ENCODE data around the gene MAOA.

The MAOA gene

DNA sequence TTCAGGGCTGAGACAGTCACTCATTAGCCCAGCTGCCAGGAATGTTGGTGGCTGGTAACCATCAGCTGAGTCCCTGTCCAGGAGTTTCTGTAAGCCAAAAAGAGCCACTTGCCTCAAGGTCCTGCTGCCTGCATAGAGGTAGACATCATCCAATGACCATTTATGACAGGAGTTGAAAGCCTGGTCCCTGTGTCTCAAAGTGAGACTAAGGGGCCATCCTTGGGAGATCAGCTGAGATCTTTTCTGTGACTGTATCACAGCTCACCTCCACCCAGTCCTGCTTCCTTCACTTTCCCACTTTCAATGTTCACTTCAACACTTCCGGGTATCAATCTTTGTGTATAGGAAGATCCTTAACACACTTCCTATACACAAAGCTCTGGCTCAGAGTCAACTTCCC, 28.4 kb upstream of the MAOA start:
- TF ChIP-seq, protein P1, sequence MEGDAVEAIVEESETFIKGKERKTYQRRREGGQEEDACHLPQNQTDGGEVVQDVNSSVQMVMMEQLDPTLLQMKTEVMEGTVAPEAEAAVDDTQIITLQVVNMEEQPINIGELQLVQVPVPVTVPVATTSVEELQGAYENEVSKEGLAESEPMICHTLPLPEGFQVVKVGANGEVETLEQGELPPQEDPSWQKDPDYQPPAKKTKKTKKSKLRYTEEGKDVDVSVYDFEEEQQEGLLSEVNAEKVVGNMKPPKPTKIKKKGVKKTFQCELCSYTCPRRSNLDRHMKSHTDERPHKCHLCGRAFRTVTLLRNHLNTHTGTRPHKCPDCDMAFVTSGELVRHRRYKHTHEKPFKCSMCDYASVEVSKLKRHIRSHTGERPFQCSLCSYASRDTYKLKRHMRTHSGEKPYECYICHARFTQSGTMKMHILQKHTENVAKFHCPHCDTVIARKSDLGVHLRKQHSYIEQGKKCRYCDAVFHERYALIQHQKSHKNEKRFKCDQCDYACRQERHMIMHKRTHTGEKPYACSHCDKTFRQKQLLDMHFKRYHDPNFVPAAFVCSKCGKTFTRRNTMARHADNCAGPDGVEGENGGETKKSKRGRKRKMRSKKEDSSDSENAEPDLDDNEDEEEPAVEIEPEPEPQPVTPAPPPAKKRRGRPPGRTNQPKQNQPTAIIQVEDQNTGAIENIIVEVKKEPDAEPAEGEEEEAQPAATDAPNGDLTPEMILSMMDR (IDR thresholded peaks at IDR 0.05; ENCODE audit: insufficient read depth, low read length, poor library complexity, severe bottlenecking), result no peak
- H3K36me3 ChIP-seq (ENCODE audit: control insufficient read depth, insufficient read depth, low read length), result no peaks in the 10 kb centered on the region

DNA sequence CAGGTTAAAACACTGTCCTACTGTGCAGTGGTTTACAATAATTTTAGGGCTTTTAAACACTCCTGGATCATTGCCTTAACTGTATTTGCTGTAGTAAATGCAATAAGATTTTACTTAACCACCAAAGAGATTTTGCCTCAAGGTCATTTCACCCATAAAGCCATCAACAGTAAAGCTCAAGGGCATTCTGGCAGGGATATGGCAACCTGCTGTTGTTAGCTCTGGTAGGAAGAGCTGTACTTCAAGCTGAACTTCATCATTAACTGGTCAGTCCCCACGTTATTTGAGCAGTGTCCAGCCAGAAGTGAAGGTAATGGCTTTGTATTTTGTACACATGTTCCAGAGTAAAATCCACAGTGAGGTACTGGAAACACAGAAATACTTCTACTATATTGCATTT, 26.9 kb upstream of the MAOA start:
- H3K27me3 ChIP-seq (replicated peaks; ENCODE audit: control insufficient read depth, insufficient read depth, low read length), result no peaks in the 10 kb centered on the region
- TF ChIP-seq, protein P1 (IDR thresholded peaks at IDR 0.05; ENCODE audit: insufficient read depth, low read length, poor library complexity, severe bottlenecking), result no peak
- DNase-seq (ENCODE audit: extremely low read depth, insufficient read length), result no peak
- no peak overlapping the region for H3K4me3 ChIP-seq (replicated peaks; ENCODE audit: low read depth, low read length)
- no peaks in the 10 kb centered on the region for H3K36me3 ChIP-seq (ENCODE audit: control insufficient read depth, insufficient read depth, low read length)

More for the DNA sequence above, 28.4 kb upstream of the MAOA start:
- no peak for DNase-seq (ENCODE audit: extremely low read depth, insufficient read length)
- no peak overlapping the region for H3K4me3 ChIP-seq (replicated peaks; ENCODE audit: low read depth, low read length)
- no peaks in the 10 kb centered on the region for H3K27me3 ChIP-seq (replicated peaks; ENCODE audit: control insufficient read depth, insufficient read depth, low read length)

DNA sequence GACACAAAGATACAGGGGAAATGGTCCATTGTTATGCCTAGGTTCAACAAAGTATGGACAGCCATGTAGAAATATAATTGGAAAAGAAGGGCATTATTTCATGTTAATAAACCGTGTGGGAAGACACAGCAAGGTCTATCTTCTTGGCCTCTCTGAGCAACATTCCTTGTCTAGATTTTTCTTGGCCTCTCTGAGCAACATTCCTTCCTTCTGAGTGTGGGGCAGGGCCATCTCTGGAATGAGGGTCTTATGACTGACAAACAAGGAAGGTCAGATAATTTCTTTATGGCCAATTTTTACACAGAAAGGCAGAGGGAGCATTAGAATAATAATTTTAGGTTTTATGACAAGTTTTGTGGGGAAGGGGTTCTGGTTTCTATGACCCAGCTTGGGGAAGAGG, 24.3 kb upstream of the MAOA start:
- Histone ChIP-seq H3K36me3 (ENCODE audit: control insufficient read depth, insufficient read depth, low read length) (no peaks in the 10 kb centered on the region), H3K4me3 (replicated peaks; ENCODE audit: low read depth, low read length) (no peak overlapping the region), H3K27me3 (replicated peaks; ENCODE audit: control insufficient read depth, insufficient read depth, low read length) (no peaks in the 10 kb centered on the region; the same call in 1 of the 2 replicates)
- TF ChIP-seq, protein P1 (IDR thresholded peaks at IDR 0.05; ENCODE audit: insufficient read depth, low read length, poor library complexity, severe bottlenecking), result no peak
- DNase-seq (ENCODE audit: extremely low read depth, insufficient read length), result no peak

DNA sequence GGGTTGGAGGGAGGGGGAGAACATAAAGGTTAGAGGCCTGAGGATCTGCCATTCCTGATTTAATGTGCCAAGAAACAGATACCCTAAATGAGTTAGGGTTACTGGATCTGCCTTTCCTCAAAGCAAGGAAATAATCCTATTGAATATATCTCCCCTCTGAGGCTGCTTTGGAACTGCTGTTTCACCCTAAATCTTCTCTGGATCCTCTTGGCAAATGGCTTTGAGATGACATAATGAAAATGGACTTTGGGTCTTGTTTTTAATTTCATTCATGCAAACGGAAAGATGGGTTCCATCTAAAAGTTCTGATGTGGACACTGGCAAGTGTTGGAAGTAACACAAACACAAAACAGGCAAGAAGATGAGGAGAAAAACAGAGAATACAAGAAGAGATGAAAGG, 23.0 kb upstream of the MAOA start:
- H3K36me3 ChIP-seq (ENCODE audit: control insufficient read depth, insufficient read depth, low read length), result no peaks in the 10 kb centered on the region
- no peaks in the 10 kb centered on the region; the same call in 1 of the 2 replicates for H3K27me3 ChIP-seq (replicated peaks; ENCODE audit: control insufficient read depth, insufficient read depth, low read length)
- TF ChIP-seq, protein P1 (IDR thresholded peaks at IDR 0.05; ENCODE audit: insufficient read depth, low read length, poor library complexity, severe bottlenecking), result no peak
- DNase-seq (ENCODE audit: extremely low read depth, insufficient read length), result no peak
- H3K4me3 ChIP-seq (replicated peaks; ENCODE audit: low read depth, low read length), result no peak overlapping the region

DNA sequence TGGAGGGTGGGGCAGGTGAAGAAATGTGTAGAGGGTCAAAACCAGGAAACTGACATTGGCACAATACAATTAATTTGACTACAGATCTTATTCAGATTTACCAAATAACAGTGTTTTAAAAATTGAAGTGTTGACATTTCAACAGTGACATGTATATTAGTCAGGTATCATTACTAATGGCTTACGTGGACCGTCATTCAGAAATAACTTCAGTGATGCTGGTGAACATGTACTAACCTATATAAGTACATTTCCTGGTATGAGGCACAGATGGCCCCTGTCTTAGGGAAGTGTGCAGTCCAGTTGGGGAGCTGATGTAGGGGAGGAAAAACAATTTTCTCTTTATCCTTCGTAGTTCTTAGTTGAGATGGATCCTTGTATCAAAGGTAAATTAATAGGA, 22.3 kb upstream of the MAOA start:
- TF ChIP-seq, protein P1 (IDR thresholded peaks at IDR 0.05; ENCODE audit: insufficient read depth, low read length, poor library complexity, severe bottlenecking), result no peak
- DNase-seq (ENCODE audit: extremely low read depth, insufficient read length), result no peak

DNA sequence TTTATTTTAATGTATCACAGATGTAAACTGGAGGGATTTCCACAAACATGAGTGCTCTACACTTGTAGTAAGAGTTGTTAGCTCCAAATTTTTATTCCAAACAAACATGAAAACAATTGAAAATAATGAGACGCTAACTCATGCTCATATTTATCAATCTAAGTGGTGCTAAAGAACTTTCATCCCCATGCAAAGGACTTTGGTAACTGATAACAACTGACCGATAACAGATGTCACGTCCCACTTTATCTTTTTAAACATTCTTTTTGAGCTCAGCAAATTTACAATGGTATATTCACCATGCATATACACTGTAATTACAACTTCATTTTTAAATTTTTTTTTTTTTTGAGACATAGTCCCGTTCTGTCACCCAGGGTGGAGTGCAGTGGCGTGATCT, 15.6 kb upstream of the MAOA start:
- no peak overlapping the region for H3K4me3 ChIP-seq (replicated peaks; ENCODE audit: low read depth, low read length)
- no peaks in the 10 kb centered on the region; the same call in 1 of the 2 replicates for H3K27me3 ChIP-seq (replicated peaks; ENCODE audit: control insufficient read depth, insufficient read depth, low read length)
- H3K36me3 ChIP-seq (ENCODE audit: control insufficient read depth, insufficient read depth, low read length), result no peaks in the 10 kb centered on the region
- DNase-seq (ENCODE audit: extremely low read depth, insufficient read length), result no peak
- TF ChIP-seq, protein P1 (IDR thresholded peaks at IDR 0.05; ENCODE audit: insufficient read depth, low read length, poor library complexity, severe bottlenecking), result no peak

More for the DNA sequence above, 22.3 kb upstream of the MAOA start:
- Histone ChIP-seq H3K4me3 (replicated peaks; ENCODE audit: low read depth, low read length) (no peak overlapping the region), H3K27me3 (replicated peaks; ENCODE audit: control insufficient read depth, insufficient read depth, low read length) (no peaks in the 10 kb centered on the region; the same call in 1 of the 2 replicates), H3K36me3 (ENCODE audit: control insufficient read depth, insufficient read depth, low read length) (no peaks in the 10 kb centered on the region)

Data from GM06990 (cell line).